ENCODE data around the gene MROH9.

MROH9 gene

GRCh38 chr1:170978371-170978910 lies 43.1 kb downstream of the MROH9 start:
- DNase-seq = no peak

GRCh38 chr1:170985406-170985805 lies 50.1 kb downstream of the MROH9 start:
- no peak for DNase-seq

GRCh38 chr1:170986901-170987300 lies 51.6 kb downstream of the MROH9 start:
- no peak for DNase-seq

GRCh38 chr1:170987424-170987823 lies 52.1 kb downstream of the MROH9 start:
- no peak for DNase-seq

- DNase-seq = no peak
Measured at GRCh38 chr1:170993151-170993550, 57.8 kb downstream of the MROH9 start.

GRCh38 chr1:170993717-170994116 lies 58.4 kb downstream of the MROH9 start:
- DNase-seq = no peak

GRCh38 chr1:171014880-171015279 lies 79.5 kb downstream of the MROH9 start:
- DNase-seq = no peak

- DNase-seq = no peak
Measured at GRCh38 chr1:171017426-171017825, 82.1 kb downstream of the MROH9 start.

GRCh38 chr1:171019971-171020370 lies 84.6 kb downstream of the MROH9 start:
- DNase-seq = no peak

GRCh38 chr1:171032822-171033702 lies 97.7 kb downstream of the MROH9 start:
- no peak for DNase-seq

- DNase-seq = no peak
Measured at GRCh38 chr1:171037626-171038025, 102.3 kb downstream of the MROH9 start.

- no peak for DNase-seq
Measured at GRCh38 chr1:171038284-171038683, 103.0 kb downstream of the MROH9 start.

GRCh38 chr1:171048014-171048413 lies 112.7 kb downstream of the MROH9 start:
- DNase-seq = no peak

- DNase-seq = no peak
Measured at GRCh38 chr1:171052977-171053376, 117.6 kb downstream of the MROH9 start.

- no peak for DNase-seq
Measured at GRCh38 chr1:171055966-171056643, 120.8 kb downstream of the MROH9 start.

- DNase-seq = no peak
Measured at GRCh38 chr1:171061425-171062143, 126.2 kb downstream of the MROH9 start.

GRCh38 chr1:171062902-171063301 lies 127.6 kb downstream of the MROH9 start:
- DNase-seq = no peak

- no peak for DNase-seq
Measured at GRCh38 chr1:171075041-171075440, 139.7 kb downstream of the MROH9 start.

- DNase-seq = no peak
Measured at GRCh38 chr1:171081314-171081753, 146.0 kb downstream of the MROH9 start.

GRCh38 chr1:171081763-171082201 lies 146.4 kb downstream of the MROH9 start:
- DNase-seq = no peak

- no peak for DNase-seq
Measured at GRCh38 chr1:171082606-171083005, 147.3 kb downstream of the MROH9 start.

- DNase-seq = no peak
Measured at GRCh38 chr1:171083222-171083621, 147.9 kb downstream of the MROH9 start.

- DNase-seq = no peak
Measured at GRCh38 chr1:171084091-171084490, 148.8 kb downstream of the MROH9 start.
